GM12878 (cell line): ENCODE results near the gene PARP16. TPM values are rescaled to one million over a fixed set of nuclear protein-coding genes. Genes with fewer than 3 reads are reported as not detected.
"Not testable (repeated sequence)": the region's sequence is repeated elsewhere in the genome, so short reads cannot be mapped to it uniquely, and the experiment has no call there.

Source experiments
- ATAC-seq: fragments of 200-7000 bp; cut with Tn5 transposase; 3 replicates; pipeline ENCODE4 v1.9.1; 2020; ENCODE audit warnings: mild to moderate bottlenecking, moderate library complexity
- BruUV-seq: library from RNA; stranded (reverse); fragments of 400-500 nt; replicated peaks from 2 replicates; lab custom pipeline; 2021; lab: Mats Ljungman, UMichigan
- CTCF ChIA-PET: fragments of 300-600 bp; sonication (Branson Sonifier 250); formaldehyde crosslinking; extraction: SDS; loops from one replicate; lab custom pipeline; 2021; ENCODE audit warnings: inconsistent platforms; lab: Yijun Ruan, JAX
- POLR2A ChIA-PET: fragments of 350-600 bp; formaldehyde crosslinking; extraction: SDS; loops from one replicate; lab custom pipeline; 2021; ENCODE audit warnings: inconsistent platforms; lab: Charles Lee
- RAD21 ChIA-PET: fragments of 300-600 bp; sonication (Branson Sonifier 250); formaldehyde crosslinking; loops from one replicate; lab custom pipeline; 2023; ENCODE audit warnings: antibody characterized with exemption; ENCODE audit not compliant: unreplicated experiment; lab: Charles Lee
- SMC1A ChIA-PET: fragments of 300-600 bp; sonication (Branson Sonifier 250); formaldehyde crosslinking; loops from one replicate; lab custom pipeline; 2023; ENCODE audit not compliant: unreplicated experiment, uncharacterized antibody; lab: Charles Lee
- DNase-seq: peaks from one replicate; pipeline ENCODE4 v3.0.0-alpha.2; 2011; ENCODE audit warnings: low read depth, low spot score
- FAIRE-seq: peaks from 3 replicates; lab custom pipeline; 2011; peaks lifted over from hg19 to GRCh38; lab: Jason Lieb, UNC
- H2AFZ ChIP-seq: 2 replicates; pipeline ENCODE4 v1.6.0; 2011; ENCODE audit warnings: low read depth, low read length, control low read depth; ENCODE audit not compliant: control insufficient read depth
- H3K27ac ChIP-seq: 2 replicates; pipeline ENCODE4 v1.5.1; 2011; ENCODE audit warnings: control low read depth; ENCODE audit not compliant: control insufficient read depth, insufficient read depth
- H3K27me3 ChIP-seq, 2 experiments: replicated peaks in 1 of 2; 2 replicates each; pipeline versions ENCODE4 v1.6.0 to v1.6.1; 2011; ENCODE audit warnings: low read length in 1 of 2; ENCODE audit not compliant: control insufficient read depth in 2 of 2, insufficient read depth in 2 of 2
- H3K36me3 ChIP-seq, 2 experiments: 2 replicates each; pipeline ENCODE4 v1.5.1; 2011; ENCODE audit warnings: low read length in 1 of 2; ENCODE audit not compliant: control insufficient read depth in 2 of 2, insufficient read depth in 2 of 2
- H3K4me1 ChIP-seq: 2 replicates; pipeline ENCODE4 v1.6.1; 2011; ENCODE audit warnings: mild to moderate bottlenecking, low read length, moderate library complexity, mixed read lengths; ENCODE audit not compliant: control insufficient read depth, insufficient read depth
- H3K4me2 ChIP-seq: 2 replicates; pipeline ENCODE4 v1.6.0; 2011; ENCODE audit warnings: control low read depth; ENCODE audit not compliant: control insufficient read depth, insufficient read depth
- H3K4me3 ChIP-seq: fragments of 200-600 bp; sonication (generic); 2 replicates; pipeline ENCODE4 v1.5.1; 2016
- H3K79me2 ChIP-seq: 2 replicates; pipeline ENCODE4 v1.6.0; 2011; ENCODE audit warnings: low read length; ENCODE audit not compliant: control insufficient read depth, insufficient read depth
- H3K9ac ChIP-seq: 2 replicates; pipeline ENCODE4 v1.8.0; 2011; ENCODE audit warnings: low read length, control low read depth, mixed read lengths; ENCODE audit not compliant: control insufficient read depth, insufficient read depth
- H3K9me3 ChIP-seq: replicated peaks from 3 replicates; pipeline ENCODE4 v1.5.1; 2011; ENCODE audit warnings: mild to moderate bottlenecking, low read length; ENCODE audit not compliant: control insufficient read depth, insufficient read depth
- H4K20me1 ChIP-seq: 2 replicates; pipeline ENCODE4 v1.6.0; 2011; ENCODE audit not compliant: control insufficient read depth, insufficient read depth
- HDAC2 ChIP-seq: fragments of 200-600 bp; sonication (generic); IDR thresholded peaks from 2 replicates; pipeline ENCODE4 v1.6.1; 2017
- PKNOX1 ChIP-seq: fragments of 450-650 bp; IDR thresholded peaks from 2 replicates; pipeline ENCODE4 v1.6.1; 2016; ENCODE audit warnings: mild to moderate bottlenecking
- PML ChIP-seq: IDR thresholded peaks from 2 replicates; pipeline ENCODE4 v1.6.1; 2012; ENCODE audit warnings: low read length, inconsistent platforms
- STAT3 ChIP-seq: IDR thresholded peaks from 2 replicates; pipeline ENCODE4 v1.6.1; 2011; ENCODE audit warnings: low read depth, low read length, improper control_type of control experiment
- ZBED1 ChIP-seq: IDR thresholded peaks from 2 replicates; pipeline ENCODE4 v1.6.1; 2016; ENCODE audit warnings: borderline replicate concordance
- WGBS: methylation state at CpG from one replicate; pipeline ENCODE4 v1.1.6; 2016; ENCODE audit warnings: low lambda C conversion rate; ENCODE audit not compliant: insufficient replicate concordance, insufficient coverage; ENCODE audit errors: missing lambda C conversion rate; 5-methylcytosine and 5-hydroxymethylcytosine counted together
- in situ Hi-C: fragments of 300-500 bp; cut with MboI; formaldehyde crosslinking; loops from 9 replicates; pipeline ENCODE4 v1.14.3; 2018; ENCODE audit warnings: mixed read lengths
- intact Hi-C: fragments of 100-400 bp; cut with micrococcal nuclease; formaldehyde crosslinking; loops from one replicate; pipeline ENCODE4 v1.14.2; 2022; ENCODE audit not compliant: unreplicated experiment
- polyA plus RNA-seq, 11 experiments: library from polyadenylated mRNA; depleted of rRNA in 4 of 11; unstranded in 6 of 11; stranded (reverse) in 5 of 11; fragments of >200 nt; fragmentation: Nextera tagmentation in 4 of 11; fragmentation: Illumina TruSeq in 1 of 11; extraction: Ambion mirVana in 4 of 11; extraction: Trizol in 1 of 11; gene quantifications; 1 replicate in 1 of 11; 2 replicates in 10 of 11; pipeline versions ENCODE4 v1.2.1 to v1.2.3, GENCODE V29; 2011 to 2016; ENCODE audit warnings: inconsistent platforms in 2 of 11, missing spikeins in 2 of 11, low read depth in 1 of 11
- total RNA-seq, 4 experiments: library from RNA; depleted of rRNA in 3 of 4; stranded (reverse); fragments of >200 nt in 3 of 4; fragmentation: Illumina TruSeq in 1 of 4; extraction: Trizol in 1 of 4; gene quantifications; 2 replicates each; pipeline versions ENCODE4 v1.2.1 to v1.2.3, GENCODE V29; 2013 to 2021

Gene PARP16
- total and polyA plus RNA-seq, 10 of the 15 experiments (the other 5 are each of a cell fraction or from before 2014, with no cell fraction given), result 4.9 to 15.7 (median 9.9) TPM

GRCh38 chr15:65245096-65245856, 41.4 kb downstream of the PARP16 start (continued):
- no peak for TF ChIP-seq PML
- no peak for TF ChIP-seq ZBED1
- no peak for TF ChIP-seq HDAC2

- no peak overlapping the region for H3K4me3 ChIP-seq
- RAD21 ChIA-PET, result interaction anchor here (1.4 kb wide), 1 partner anchor 13 kb away, joined by 3 read pairs; no protein-coding TSS in a partner anchor
- no peaks in the 10 kb centered on the region for H3K36me3 ChIP-seq
- CTCF ChIA-PET, result no interaction called here
- H3K79me2 ChIP-seq, result no peaks in the 10 kb centered on the region
- POLR2A ChIA-PET, result no interaction called here
- no peaks in the 10 kb centered on the region for H3K9me3 ChIP-seq
- H3K4me2 ChIP-seq, result no peak overlapping the region
- H2AFZ ChIP-seq, result no peak overlapping the region
- peaks cover 5% of the 10 kb centered on the region; the same call in 1 of the 2 replicates for H3K4me1 ChIP-seq
- DNase-seq, result no peak
- no peak for FAIRE-seq
- in situ Hi-C loops (no loop called here), intact Hi-C loops (no loop called here)
- no peaks in the 10 kb centered on the region for H3K27me3 ChIP-seq
- no TSS peak for BruUV-seq
- TF ChIP-seq STAT3 (no peak), PKNOX1 (peak; percentile 63)
- no peak overlapping the region for H3K9ac ChIP-seq
- SMC1A ChIA-PET, result no interaction called here
- no peaks in the 10 kb centered on the region for H4K20me1 ChIP-seq
- no peak overlapping the region for H3K27ac ChIP-seq
- no peak for ATAC-seq
Measured at GRCh38 chr15:65244638-65245037, 42.0 kb downstream of the PARP16 start.

- POLR2A ChIA-PET, in situ Hi-C loops, BruUV-seq, H3K27me3 ChIP-seq, H3K27ac ChIP-seq, H3K4me2 ChIP-seq, H3K9me3 ChIP-seq, H3K4me1 ChIP-seq, H2AFZ ChIP-seq, DNase-seq, intact Hi-C loops, H3K9ac ChIP-seq, CTCF ChIA-PET, H3K79me2 ChIP-seq, ATAC-seq, H3K4me3 ChIP-seq, H4K20me1 ChIP-seq, RAD21 ChIA-PET, H3K36me3 ChIP-seq, FAIRE-seq, SMC1A ChIA-PET: not testable (repeated sequence)
- 73% methylated on average over 8 of the region's 8 CpGs for WGBS
Measured at GRCh38 chr15:65236443-65236842, 50.2 kb downstream of the PARP16 start.
